Right renal pelvis (tissue), 4 donors: ENCODE measurements around the gene RPRM. TPM values are rescaled to one million over a fixed set of nuclear protein-coding genes. Genes with fewer than 3 reads are reported as not detected.
"Not testable (repeated sequence)": the region's sequence is repeated elsewhere in the genome, so short reads cannot be mapped to it uniquely, and the experiment has no call there.

Experiments
- DNase-seq, 4 donors: peaks; one replicate each; pipeline ENCODE4 v3.0.0-alpha.2; 2013; ENCODE audit warnings: low read depth in 4 of 4, low spot score in 3 of 4, missing footprints in 1 of 4
- polyA plus RNA-seq, 4 donors: library from polyadenylated mRNA; unstranded; fragments of 120-200 nt; gene quantifications; one replicate each; pipeline ENCODE4 v1.2.1, GENCODE V29; 2013; ENCODE audit not compliant: insufficient read length in 4 of 4

The RPRM gene
- polyA plus RNA-seq, 4 donors: 2.6 to 6.2 (median 4.3) TPM

DNA sequence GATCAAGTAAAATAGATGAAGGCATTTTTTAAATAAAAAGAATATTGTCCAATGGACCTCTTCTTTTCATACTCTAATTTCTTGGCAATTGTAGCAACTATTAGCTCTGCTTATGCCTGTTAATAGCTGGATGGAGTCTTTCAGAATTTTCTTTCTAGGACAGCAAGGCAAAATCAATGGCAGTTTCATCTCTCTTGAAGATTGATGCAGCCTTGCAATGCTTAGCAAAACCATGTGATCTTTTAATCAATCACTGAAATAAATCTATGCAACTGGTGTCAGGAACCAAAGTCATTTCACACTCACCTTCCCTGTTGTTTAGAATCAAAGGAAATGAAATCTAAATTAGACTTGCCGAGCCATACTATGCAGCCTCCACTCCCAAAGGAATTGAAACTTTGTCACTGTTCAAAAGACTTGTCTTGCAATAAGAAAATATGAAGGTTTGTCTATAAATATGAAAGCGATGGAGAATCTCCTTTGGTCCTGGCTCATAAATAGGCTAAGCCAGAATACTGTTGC, 16.2 kb downstream of the RPRM start:
- no peak for DNase-seq

DNA sequence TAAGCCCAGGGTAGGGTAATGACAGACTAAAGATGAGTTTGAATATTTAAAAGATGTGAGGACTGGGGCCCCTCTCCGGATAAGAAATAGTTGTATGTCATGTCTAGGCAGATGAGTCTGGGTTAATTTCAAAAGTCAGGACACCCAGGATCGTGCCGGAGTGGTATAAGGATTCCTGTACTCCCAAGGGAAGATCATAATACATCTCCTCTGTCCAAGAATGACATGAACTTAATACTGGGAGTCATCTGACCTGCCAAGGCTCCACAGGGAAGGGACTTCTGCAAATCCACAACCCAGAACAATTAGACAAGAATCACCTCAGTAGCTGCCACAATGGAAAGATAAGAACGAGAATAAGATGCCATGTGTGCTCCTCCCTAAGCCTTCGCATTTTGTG, 17.1 kb downstream of the RPRM start:
- DNase-seq: no peak

DNA sequence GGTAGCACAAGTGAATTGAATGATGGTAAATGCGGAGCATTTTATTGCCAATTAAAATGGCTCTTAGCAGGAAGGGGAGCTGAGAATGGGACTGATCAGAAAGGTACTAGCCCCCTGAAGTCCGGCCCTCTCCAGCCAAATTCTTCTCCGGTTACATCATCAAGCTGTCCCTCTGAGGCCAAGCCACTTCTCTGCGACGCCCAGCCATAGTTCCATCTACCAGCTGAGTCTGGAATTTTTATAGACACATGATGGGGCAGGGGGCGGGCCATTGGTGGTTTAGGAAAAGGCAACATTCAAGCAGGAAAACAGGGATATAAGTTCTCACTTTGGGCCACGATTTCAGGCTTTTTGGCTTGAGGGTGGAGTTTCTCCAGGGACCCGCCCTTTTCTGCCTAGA, 22.7 kb downstream of the RPRM start:
- DNase-seq: no peak

DNA sequence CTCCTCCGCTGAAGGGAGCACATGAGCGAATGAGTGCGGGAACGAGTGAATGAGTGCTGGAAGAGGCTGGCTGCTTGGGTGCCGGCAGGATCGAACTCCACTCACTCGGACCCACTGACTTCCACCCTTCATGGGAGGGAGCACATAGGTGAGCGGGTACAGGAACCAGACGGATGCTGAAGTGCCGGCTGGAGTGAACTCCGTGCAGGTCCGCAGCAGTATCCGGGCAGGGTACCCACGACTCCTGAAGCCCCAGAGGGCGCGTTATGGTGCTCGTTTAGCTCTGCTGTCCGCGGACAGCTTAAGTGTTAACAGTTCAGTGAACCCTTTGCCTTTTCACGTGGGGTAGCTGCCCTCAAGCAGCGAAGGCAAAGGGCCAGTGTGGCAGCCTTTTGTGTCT, 23.2 kb downstream of the RPRM start:
- no peak for DNase-seq

DNA sequence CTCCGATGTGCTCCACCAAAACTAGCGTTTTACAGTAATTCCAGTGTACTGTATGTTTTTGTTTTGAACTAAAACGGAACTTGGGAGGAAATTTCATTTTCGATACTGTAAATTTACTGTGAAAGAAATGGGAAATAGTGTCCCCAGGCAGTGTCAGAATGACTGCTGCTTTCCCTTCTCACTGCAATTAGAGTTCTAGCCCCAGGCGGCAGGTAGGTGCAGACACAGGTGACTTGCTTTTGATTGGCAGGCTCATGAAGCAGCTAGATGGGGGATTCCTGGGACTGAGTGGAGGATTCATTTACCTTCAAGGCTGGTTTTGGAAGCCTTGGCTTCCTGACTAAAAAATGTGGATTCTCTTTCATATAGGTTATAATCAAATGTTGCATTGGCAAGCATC, 27.0 kb downstream of the RPRM start:
- DNase-seq: no peak

DNA sequence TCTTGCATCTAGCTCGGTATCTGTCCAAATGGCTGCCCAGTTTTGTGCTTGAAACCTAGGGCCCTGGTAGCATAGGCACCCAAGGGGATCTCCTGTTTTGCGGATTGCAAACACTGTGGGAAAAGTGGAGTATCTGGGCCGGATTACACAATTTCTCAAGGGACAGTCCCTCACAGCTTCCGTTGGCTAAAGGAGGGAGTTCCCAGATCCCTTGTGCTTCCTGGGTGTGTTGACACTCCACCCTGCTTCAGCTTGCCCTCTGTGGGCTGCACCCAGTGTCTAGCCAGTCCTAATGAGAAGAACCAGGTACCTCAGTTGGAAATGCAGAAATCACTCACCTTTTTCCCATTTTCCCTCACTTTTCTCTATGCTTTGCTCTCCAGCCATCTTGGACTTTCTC, 35.5 kb downstream of the RPRM start:
- no peak for DNase-seq

DNA sequence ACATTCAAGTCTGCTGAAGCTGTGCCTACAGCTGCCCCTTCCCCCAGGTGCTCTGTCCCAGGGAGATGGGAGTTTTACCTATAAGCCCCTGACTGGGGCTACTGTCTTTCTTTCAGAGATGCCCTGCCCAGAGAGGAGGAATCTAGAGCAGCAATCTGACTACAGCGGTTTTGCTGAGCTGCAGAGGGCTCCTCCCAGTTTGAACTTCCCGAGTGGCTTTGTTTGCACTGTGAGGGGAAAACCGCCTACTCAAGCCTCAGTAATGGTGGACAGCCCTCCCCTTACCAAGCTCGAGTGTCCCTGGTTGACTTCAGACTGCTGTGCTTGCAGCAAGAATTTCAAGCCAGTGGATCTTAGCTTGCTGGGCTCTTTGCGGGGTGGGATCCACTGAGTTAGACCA, 35.9 kb downstream of the RPRM start:
- DNase-seq: not testable (repeated sequence)

DNA sequence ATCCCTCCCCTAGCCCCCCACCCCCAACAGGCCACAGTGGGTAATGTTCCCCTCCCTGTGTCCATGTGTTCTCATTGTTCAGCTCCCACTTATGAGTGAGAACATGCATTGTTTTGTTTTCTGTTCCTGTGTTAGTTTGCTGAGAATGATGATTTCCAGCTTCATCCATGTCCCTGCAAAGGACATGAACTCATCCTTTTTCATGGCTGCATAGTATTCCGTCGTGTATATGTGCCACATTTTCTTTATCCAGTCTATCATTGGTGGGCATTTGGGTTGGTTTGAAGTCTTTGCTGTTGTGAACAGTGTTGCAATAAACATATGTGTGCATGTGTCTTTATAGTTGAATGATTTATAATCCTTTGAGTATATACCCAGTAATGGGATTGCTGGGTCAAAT, 38.5 kb downstream of the RPRM start:
- DNase-seq: not testable (repeated sequence)

DNA sequence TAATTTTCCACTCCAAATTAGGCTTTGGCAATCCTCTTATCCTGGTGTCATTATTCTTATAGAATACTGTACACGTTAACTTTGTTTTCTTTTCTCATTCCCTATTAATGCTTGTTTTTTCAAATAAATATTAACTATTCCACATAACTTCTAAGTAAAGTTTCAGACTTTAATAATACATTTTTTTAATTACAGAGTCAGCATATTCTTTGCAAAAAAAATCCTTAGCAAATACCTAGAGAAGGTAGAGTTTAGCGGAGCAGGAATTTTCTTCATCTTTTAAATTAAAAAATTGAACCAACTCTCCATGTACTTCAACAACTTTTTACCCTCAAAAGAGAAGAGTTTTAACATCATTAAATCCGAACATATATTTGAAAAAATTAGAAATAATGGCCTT, 45.2 kb downstream of the RPRM start:
- no peak for DNase-seq

DNA sequence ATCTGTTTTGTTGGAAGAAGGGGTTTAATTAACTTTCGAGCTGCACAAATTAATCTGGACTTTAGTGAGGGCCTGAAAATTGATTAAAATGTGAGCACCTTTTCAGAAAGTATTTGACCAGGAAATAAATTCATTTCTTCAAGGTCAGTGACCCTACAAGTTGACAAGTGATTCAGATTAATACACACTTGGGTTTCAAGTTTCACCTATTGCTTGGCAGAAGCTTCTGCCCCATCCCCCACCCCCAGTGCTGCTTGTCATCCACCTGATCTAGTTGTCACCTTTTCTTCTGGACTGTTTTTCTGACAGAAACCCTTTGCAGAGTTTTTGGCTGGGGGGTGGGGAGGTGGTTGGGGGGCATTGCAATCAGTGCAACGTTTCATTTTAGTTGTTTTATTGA, 46.2 kb downstream of the RPRM start:
- no peak for DNase-seq

DNA sequence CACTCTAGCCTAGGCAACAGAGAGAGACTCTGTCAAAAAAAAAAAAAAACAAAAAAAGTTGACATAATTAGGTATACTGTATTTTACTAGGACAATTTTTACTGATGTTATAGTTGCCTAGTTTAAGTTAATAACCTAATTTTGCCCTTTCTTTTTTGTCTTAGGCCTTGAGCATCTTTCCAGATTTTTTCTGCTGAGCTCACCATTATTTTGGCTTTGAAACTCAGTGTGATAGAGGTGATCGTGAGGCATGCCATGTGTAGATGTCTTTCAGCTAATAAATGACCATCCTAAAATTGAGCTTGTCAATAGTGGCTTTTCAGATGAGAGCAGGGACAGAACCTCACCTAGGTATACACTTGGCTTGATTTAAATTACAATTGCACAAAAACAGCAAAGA, 47.4 kb downstream of the RPRM start:
- DNase-seq: no peak
